IMR-90 (cell line): Measurements from ENCODE around the gene TPI1. TPM values are rescaled to one million over a fixed set of nuclear protein-coding genes. Genes with fewer than 3 reads are reported as not detected.

Source experiments
- ATAC-seq: fragments of 200-7000 bp; cut with Tn5 transposase; 2 replicates; pipeline ENCODE4 v1.9.1; 2020; ENCODE audit warnings: low read depth, mild to moderate bottlenecking, moderate library complexity
- BruUV-seq: library from RNA; stranded (reverse); fragments of 400-500 nt; replicated peaks from 2 replicates; lab custom pipeline; 2021; lab: Mats Ljungman, UMichigan
- CTCF ChIA-PET: fragments of 300-600 bp; formaldehyde crosslinking; extraction: SDS; loops from one replicate; lab custom pipeline; 2021; ENCODE audit warnings: antibody characterized with exemption; lab: Yijun Ruan, JAX
- POLR2A ChIA-PET: fragments of 300-600 bp; sonication (Branson Sonifier 250); formaldehyde crosslinking; loops from one replicate; lab custom pipeline; 2022; ENCODE audit warnings: antibody characterized with exemption; ENCODE audit not compliant: unreplicated experiment; lab: Charles Lee
- DNase-seq: peaks from one replicate; pipeline ENCODE4 v3.0.0; 2013
- H2AFZ ChIP-seq: replicated peaks from 2 replicates; pipeline ENCODE3; 2013; ENCODE audit warnings: low read length, mild to moderate bottlenecking; ENCODE audit not compliant: poor library complexity
- H2AK5ac ChIP-seq: 2 replicates; pipeline ENCODE4 v1.6.1; 2013; ENCODE audit warnings: low read depth, low read length, inconsistent platforms
- H2AK9ac ChIP-seq: replicated peaks from 2 replicates; pipeline ENCODE3; 2013; ENCODE audit warnings: mild to moderate bottlenecking, low read depth, low read length, moderate library complexity; ENCODE audit not compliant: poor library complexity
- H2BK120ac ChIP-seq: 2 replicates; pipeline ENCODE4 v1.6.1; 2013; ENCODE audit warnings: low read depth, low read length, inconsistent platforms
- H2BK15ac ChIP-seq: 3 replicates; pipeline ENCODE4 v1.6.1; 2013; ENCODE audit warnings: low read depth, low read length, inconsistent platforms
- H2BK20ac ChIP-seq: 2 replicates; pipeline ENCODE4 v1.6.1; 2013; ENCODE audit warnings: low read depth, mild to moderate bottlenecking, inconsistent platforms, low read length, moderate library complexity
- H2BK5ac ChIP-seq: 2 replicates; pipeline ENCODE4 v1.6.1; 2013; ENCODE audit warnings: mild to moderate bottlenecking, low read depth, low read length, inconsistent platforms; ENCODE audit not compliant: poor library complexity, severe bottlenecking
- H3K14ac ChIP-seq: replicated peaks from 2 replicates; pipeline ENCODE4 v1.6.1; 2013; ENCODE audit warnings: low read depth, low read length, inconsistent platforms
- H3K18ac ChIP-seq: 2 replicates; pipeline ENCODE4 v1.6.1; 2013; ENCODE audit warnings: low read depth, low read length, control low read depth
- H3K23ac ChIP-seq: 2 replicates; pipeline ENCODE4 v1.6.1; 2013; ENCODE audit warnings: low read depth, low read length, inconsistent platforms
- H3K27ac ChIP-seq: 2 replicates; pipeline ENCODE4 v1.5.1; 2013; ENCODE audit warnings: mild to moderate bottlenecking, control low read depth, low read length; ENCODE audit not compliant: insufficient read depth
- H3K27me3 ChIP-seq: 2 replicates; pipeline ENCODE4 v1.6.1; 2013; ENCODE audit warnings: low read length; ENCODE audit not compliant: control insufficient read depth, insufficient read depth
- H3K36me3 ChIP-seq: 2 replicates; pipeline ENCODE4 v1.6.1; 2013; ENCODE audit warnings: low read length, mixed read lengths; ENCODE audit not compliant: control insufficient read depth, insufficient read depth
- H3K4ac ChIP-seq: 2 replicates; pipeline ENCODE4 v1.6.1; 2013; ENCODE audit warnings: low read depth, low read length, inconsistent platforms
- H3K4me1 ChIP-seq: 2 replicates; pipeline ENCODE4 v1.6.1; 2013; ENCODE audit warnings: low read length, mixed read lengths; ENCODE audit not compliant: control insufficient read depth, insufficient read depth
- H3K4me2 ChIP-seq: 2 replicates; pipeline ENCODE4 v1.6.1; 2013; ENCODE audit warnings: low read depth, mild to moderate bottlenecking, control low read depth, low read length, moderate library complexity
- H3K4me3 ChIP-seq: 2 replicates; pipeline ENCODE4 v1.5.1; 2013; ENCODE audit warnings: low read depth, mild to moderate bottlenecking, control low read depth, low read length, moderate library complexity; ENCODE audit not compliant: insufficient read depth
- H3K56ac ChIP-seq: 2 replicates; pipeline ENCODE4 v1.6.1; 2013; ENCODE audit warnings: low read length, inconsistent platforms; ENCODE audit not compliant: insufficient read depth; ENCODE audit errors: extremely low read depth
- H3K79me1 ChIP-seq, 2 experiments: 2 replicates each; pipeline ENCODE4 v1.6.1; 2013; ENCODE audit warnings: low read length in 2 of 2, inconsistent platforms in 1 of 2, low read depth in 1 of 2
- H3K9ac ChIP-seq: 2 replicates; pipeline ENCODE4 v1.6.1; 2013; ENCODE audit warnings: low read depth, low read length, control low read depth
- H3K9me1 ChIP-seq: 2 replicates; pipeline ENCODE4 v1.6.1; 2013; ENCODE audit warnings: low read length, inconsistent platforms; ENCODE audit not compliant: insufficient read depth
- H3K9me3 ChIP-seq: 2 replicates; pipeline ENCODE4 v1.6.1; 2013; ENCODE audit warnings: low read length; ENCODE audit not compliant: control insufficient read depth, insufficient read depth
- H4K20me1 ChIP-seq: 2 replicates; pipeline ENCODE4 v1.6.1; 2013; ENCODE audit warnings: low read length, inconsistent platforms; ENCODE audit not compliant: insufficient read depth
- H4K5ac ChIP-seq: 2 replicates; pipeline ENCODE4 v1.6.1; 2013; ENCODE audit warnings: mild to moderate bottlenecking, low read depth, low read length, control low read depth
- H4K8ac ChIP-seq, 2 experiments: 2 replicates each; pipeline ENCODE4 v1.6.1; 2013; ENCODE audit warnings: low read depth in 2 of 2, low read length in 2 of 2, control low read depth in 1 of 2, inconsistent platforms in 1 of 2
- H4K91ac ChIP-seq: 2 replicates; pipeline ENCODE4 v1.6.1; 2013; ENCODE audit warnings: low read depth, low read length, inconsistent platforms; ENCODE audit not compliant: insufficient read depth
- POLR2A ChIP-seq: IDR thresholded peaks from 2 replicates; pipeline ENCODE4 v1.6.1; 2012; ENCODE audit warnings: mild to moderate bottlenecking, low read depth, low read length
- whole genome bisulfite sequencing, 2 experiments: methylation state at CpG; one replicate each; pipeline versions ENCODE4 v1.1.5 to v1.1.7; 2013; ENCODE audit warnings: missing lambda C conversion rate in 2 of 2; ENCODE audit not compliant: insufficient read length in 1 of 2; ENCODE audit errors: extremely low coverage in 2 of 2; 5-methylcytosine and 5-hydroxymethylcytosine counted together
- dilution Hi-C: fragments of 300-500 bp; cut with HindIII; formaldehyde crosslinking; loops from one replicate; pipeline ENCODE4 v1.14.3; 2018; ENCODE audit warnings: low sequenced_read_pairs; ENCODE audit not compliant: unreplicated experiment
- in situ Hi-C: fragments of 300-500 bp; cut with MboI; formaldehyde crosslinking; loops from 3 replicates; pipeline ENCODE4 v1.14.3; 2019; ENCODE audit warnings: low sequenced_read_pairs, inconsistent platforms, mixed read lengths
- intact Hi-C: fragments of 100-400 bp; cut with micrococcal nuclease; formaldehyde crosslinking; loops from 2 replicates; pipeline ENCODE4 v1.10.0; 2022
- polyA plus RNA-seq, 3 experiments: library from polyadenylated mRNA; depleted of rRNA; stranded (reverse); fragments of >200 nt; gene quantifications; 2 replicates each; pipeline ENCODE4 v1.2.3, GENCODE V29; 2012; ENCODE audit warnings: low replicate concordance in 1 of 3
- total RNA-seq: library from RNA; depleted of rRNA; stranded (reverse); fragments of >200 nt; gene quantifications from 2 replicates; pipeline ENCODE4 v1.2.3, GENCODE V29; 2012

The TPI1 gene
- total and polyA plus RNA-seq, 2 of the 4 experiments (the other 2 are of a cell fraction) = 1,995 to 2,176 TPM

GRCh38 chr12:6832125-6832524 lies 35.2 kb upstream of the TPI1 start:
- no peaks in the 10 kb centered on the region for H3K27me3 ChIP-seq
- H3K9me3 ChIP-seq = no peaks in the 10 kb centered on the region
- H2BK120ac ChIP-seq = no peak overlapping the region
- no CpG with 5 or more reads among the region's 4 CpGs for WGBS, 2 experiments
- H3K18ac ChIP-seq = no peak overlapping the region
- H3K79me1 ChIP-seq = peaks cover 17 to 61% of the 10 kb centered on the region in 2 experiments
- in situ Hi-C loops (no loop called here), intact Hi-C loops (no loop called here), dilution Hi-C loops (no loop called here)
- DNase-seq (no peak), ATAC-seq (no peak)
- no peak overlapping the region for H2AFZ ChIP-seq
- H3K4me2 ChIP-seq = no peak overlapping the region
- H3K9me1 ChIP-seq = peaks cover 6% of the 10 kb centered on the region; the same call in 1 of the 2 replicates
- no peak overlapping the region for H3K56ac ChIP-seq
- H2BK15ac ChIP-seq = no peak overlapping the region
- H2BK20ac ChIP-seq = no peak overlapping the region
- TF ChIP-seq POLR2A = no peak
- peaks cover 45% of the 10 kb centered on the region for H3K36me3 ChIP-seq
- no peak overlapping the region for H2BK5ac ChIP-seq
- no peak overlapping the region for H2AK5ac ChIP-seq
- H4K20me1 ChIP-seq = peaks cover 12% of the 10 kb centered on the region
- H3K27ac ChIP-seq = no peak overlapping the region
- no peak overlapping the region for H2AK9ac ChIP-seq
- H3K9ac ChIP-seq = no peak overlapping the region
- H4K5ac ChIP-seq = no peak overlapping the region
- no TSS peak for BruUV-seq
- ChIA-PET CTCF (no interaction called here), POLR2A (no interaction called here)
- no peak overlapping the region for H3K23ac ChIP-seq
- no peak overlapping the region for H3K4ac ChIP-seq
- H4K8ac ChIP-seq = no peak overlapping the region
- peaks cover 9% of the 10 kb centered on the region for H3K4me1 ChIP-seq
- H3K4me3 ChIP-seq = no peak overlapping the region
- no peak overlapping the region for H4K91ac ChIP-seq
- no peak overlapping the region for H3K14ac ChIP-seq
